Neural progenitor cell (in vitro differentiated cells): ENCODE results near the gene FBRS. TPM values are rescaled to one million over a fixed set of nuclear protein-coding genes. Genes with fewer than 3 reads are reported as not detected.
A peak's percentile ranks its signal among the peaks of the same experiment; 100 is the strongest.

Source experiments
- DNase-seq: peaks from one replicate; pipeline ENCODE4 v3.0.0-alpha.2; 2016; ENCODE audit warnings: low spot score
- H2AFZ ChIP-seq: fragments of 200-600 bp; sonication (generic); replicated peaks from 2 replicates; pipeline ENCODE4 v1.6.1; 2016; ENCODE audit warnings: antibody characterized with exemption
- H3F3A ChIP-seq: fragments of 200-600 bp; sonication (generic); 2 replicates; pipeline ENCODE4 v1.6.1; 2016; ENCODE audit warnings: antibody characterized with exemption, low read depth
- H3K27ac ChIP-seq: fragments of 200-600 bp; sonication (generic); 2 replicates; pipeline ENCODE4 v1.5.1; 2016; ENCODE audit warnings: mild to moderate bottlenecking
- H3K27me3 ChIP-seq: fragments of 200-600 bp; sonication (generic); 2 replicates; pipeline ENCODE4 v1.6.1; 2016; ENCODE audit warnings: mild to moderate bottlenecking, moderate library complexity
- H3K36me3 ChIP-seq: fragments of 200-600 bp; sonication (generic); 2 replicates; pipeline ENCODE4 v1.5.1; 2016
- H3K4me1 ChIP-seq: fragments of 200-600 bp; sonication (generic); 2 replicates; pipeline ENCODE4 v1.6.1; 2016; ENCODE audit warnings: mixed run types
- H3K4me2 ChIP-seq: fragments of 200-600 bp; sonication (generic); 2 replicates; pipeline ENCODE4 v1.6.1; 2016
- H3K4me3 ChIP-seq: fragments of 200-600 bp; sonication (generic); 2 replicates; pipeline ENCODE4 v1.5.1; 2016
- H3K79me2 ChIP-seq: fragments of 200-600 bp; sonication (generic); 2 replicates; pipeline ENCODE4 v1.6.1; 2016; ENCODE audit warnings: low read depth
- H3K9ac ChIP-seq: fragments of 200-600 bp; sonication (generic); 2 replicates; pipeline ENCODE4 v1.6.1; 2016
- H3K9me3 ChIP-seq: fragments of 200-600 bp; sonication (generic); 2 replicates; pipeline ENCODE4 v1.5.1; 2016; ENCODE audit warnings: low read depth
- H4K20me1 ChIP-seq: fragments of 200-600 bp; sonication (generic); 2 replicates; pipeline ENCODE4 v1.6.1; 2016; ENCODE audit warnings: low read depth
- H3K27ac Mint-ChIP-seq: 3 replicates; pipeline ENCODE4 v1.8.0; 2021; ENCODE audit warnings: mixed read lengths
- H3K27me3 Mint-ChIP-seq: 2 replicates; pipeline ENCODE4 v1.8.0; 2022; ENCODE audit warnings: low read depth, mild to moderate bottlenecking, inconsistent platforms, moderate library complexity, mixed read lengths; ENCODE audit not compliant: insufficient read depth
- H3K36me3 Mint-ChIP-seq: 3 replicates; pipeline ENCODE4 v1.8.0; 2021; ENCODE audit warnings: mixed read lengths
- H3K4me1 Mint-ChIP-seq: 3 replicates; pipeline ENCODE4 v1.8.0; 2021; ENCODE audit warnings: mixed read lengths
- H3K4me3 Mint-ChIP-seq: 3 replicates; pipeline ENCODE4 v1.8.0; 2021; ENCODE audit warnings: mild to moderate bottlenecking, moderate library complexity, mixed read lengths
- H3K9me3 Mint-ChIP-seq: 3 replicates; pipeline ENCODE4 v1.8.0; 2020; ENCODE audit warnings: mixed read lengths
- EZH2 ChIP-seq: fragments of 200-600 bp; sonication (generic); IDR thresholded peaks from 2 replicates; pipeline ENCODE4 v1.6.1; 2017; ENCODE audit warnings: antibody characterized with exemption, mild to moderate bottlenecking, moderate library complexity
- EZH2phosphoT487 ChIP-seq: fragments of 200-600 bp; sonication (generic); IDR thresholded peaks from 2 replicates; pipeline ENCODE4 v1.6.1; 2017; ENCODE audit warnings: antibody characterized with exemption
- total RNA-seq: library from RNA; depleted of rRNA; stranded (reverse); fragments of >200 nt; gene quantifications from 2 replicates; pipeline ENCODE4 v1.2.3, GENCODE V29; 2015; ENCODE audit warnings: low replicate concordance
- TF ChIP-seq, protein P1 (sequence below): fragments of 200-600 bp; sonication (generic); IDR thresholded peaks from 2 replicates; pipeline ENCODE4 v1.5.1; 2017; ENCODE audit warnings: antibody characterized with exemption, mild to moderate bottlenecking

FBRS gene
- 3.6 and 20.5 TPM in 2 replicates for total RNA-seq

DNA sequence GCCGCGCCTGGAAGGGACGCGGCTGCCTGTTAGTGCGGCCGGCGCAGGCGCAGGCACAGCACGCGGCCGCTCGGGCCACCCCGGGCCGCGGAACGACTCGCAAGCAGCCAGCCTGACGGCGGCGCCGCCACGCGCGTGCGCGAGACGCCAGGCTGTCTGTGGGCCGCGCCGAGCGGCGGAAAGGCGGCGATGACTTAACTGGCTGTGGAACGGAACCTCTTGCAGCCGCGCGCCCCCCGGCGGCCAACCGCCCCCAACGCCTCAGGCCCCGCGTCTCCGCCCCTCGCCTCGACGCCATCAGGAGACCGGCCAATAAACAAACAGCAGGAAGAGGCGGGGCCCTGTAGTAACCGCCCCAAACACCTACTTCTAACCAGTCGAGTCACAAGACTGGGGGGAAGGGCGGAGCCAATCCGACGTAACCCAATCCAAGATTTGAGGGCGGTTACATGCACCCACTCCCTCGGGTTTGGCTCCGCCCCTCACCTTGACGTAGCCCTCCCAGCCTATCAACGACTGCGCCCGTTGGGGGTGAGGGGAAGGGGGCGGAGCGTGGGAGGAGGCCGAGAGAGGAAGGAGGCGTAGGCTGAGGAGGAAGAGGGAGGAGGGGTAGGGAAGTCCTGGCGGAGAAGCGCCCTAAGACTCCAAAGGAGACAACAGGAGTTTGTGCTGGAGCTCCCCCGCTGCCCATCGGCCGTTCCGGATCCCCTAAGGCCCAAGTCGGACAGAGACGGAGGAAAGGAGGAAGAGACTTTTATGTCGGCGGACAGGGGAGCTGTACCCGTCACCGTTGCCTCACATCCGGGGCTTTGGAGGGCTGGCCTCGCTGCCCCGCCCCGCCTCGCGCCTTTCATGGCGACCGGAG, at the start of gene FBRS:
Gene FBRS (plus strand): TSS at position 566 of the 865 bp plus-strand sequence. CDS start 1,088 bp downstream, outside the sequence.
- Histone ChIP-seq H3K27ac (peak within 1 kb of the TSS; percentile 84), H4K20me1 (peaks cover 32% of the 10 kb centered on the region), H2AFZ (peak within 1 kb of the TSS; percentile 59), H3K36me3 (no peaks in the 10 kb centered on the region), H3K4me1 (peaks cover 11% of the 10 kb centered on the region), H3K9ac (peak within 1 kb of the TSS; percentile 39), H3K27me3 (no peaks in the 10 kb centered on the region), H3K9me3 (no peaks in the 10 kb centered on the region), H3F3A (peaks cover 24% of the 10 kb centered on the region), H3K4me3 (peak within 1 kb of the TSS; percentile 70), H3K4me2 (peak within 1 kb of the TSS; percentile 95), H3K79me2 (peaks cover 25% of the 10 kb centered on the region)
- Mint-ChIP-seq H3K4me1 (peaks cover 31% of the 10 kb centered on the region), H3K27me3 (no peaks in the 10 kb centered on the region), H3K4me3 (peak within 1 kb of the TSS; percentile 98), H3K27ac (peak within 1 kb of the TSS; percentile 99), H3K9me3 (no peaks in the 10 kb centered on the region), H3K36me3 (peaks cover 26% of the 10 kb centered on the region)
- TF ChIP-seq EZH2: no peak
- TF ChIP-seq, protein P1, sequence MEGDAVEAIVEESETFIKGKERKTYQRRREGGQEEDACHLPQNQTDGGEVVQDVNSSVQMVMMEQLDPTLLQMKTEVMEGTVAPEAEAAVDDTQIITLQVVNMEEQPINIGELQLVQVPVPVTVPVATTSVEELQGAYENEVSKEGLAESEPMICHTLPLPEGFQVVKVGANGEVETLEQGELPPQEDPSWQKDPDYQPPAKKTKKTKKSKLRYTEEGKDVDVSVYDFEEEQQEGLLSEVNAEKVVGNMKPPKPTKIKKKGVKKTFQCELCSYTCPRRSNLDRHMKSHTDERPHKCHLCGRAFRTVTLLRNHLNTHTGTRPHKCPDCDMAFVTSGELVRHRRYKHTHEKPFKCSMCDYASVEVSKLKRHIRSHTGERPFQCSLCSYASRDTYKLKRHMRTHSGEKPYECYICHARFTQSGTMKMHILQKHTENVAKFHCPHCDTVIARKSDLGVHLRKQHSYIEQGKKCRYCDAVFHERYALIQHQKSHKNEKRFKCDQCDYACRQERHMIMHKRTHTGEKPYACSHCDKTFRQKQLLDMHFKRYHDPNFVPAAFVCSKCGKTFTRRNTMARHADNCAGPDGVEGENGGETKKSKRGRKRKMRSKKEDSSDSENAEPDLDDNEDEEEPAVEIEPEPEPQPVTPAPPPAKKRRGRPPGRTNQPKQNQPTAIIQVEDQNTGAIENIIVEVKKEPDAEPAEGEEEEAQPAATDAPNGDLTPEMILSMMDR: peak; percentile 83
- peak; percentile 100 for DNase-seq

GRCh38 chr16:30609002-30609925, 49.0 kb upstream of the FBRS start:
- H3K9me3 Mint-ChIP-seq: no peaks in the 10 kb centered on the region
- H3K36me3 Mint-ChIP-seq: peaks cover 8% of the 10 kb centered on the region
- H3K27ac Mint-ChIP-seq: peak overlapping the region; percentile 84
- H3K4me3 Mint-ChIP-seq: peak overlapping the region; percentile 93
- peak overlapping the region; percentile 64 for H3K27ac ChIP-seq
- peaks cover 13% of the 10 kb centered on the region for H3F3A ChIP-seq
- H3K79me2 ChIP-seq: peaks cover 31% of the 10 kb centered on the region
- H3K27me3 ChIP-seq: no peaks in the 10 kb centered on the region
- no peaks in the 10 kb centered on the region for H3K9me3 ChIP-seq
- DNase-seq: peak; percentile 31
- H3K4me1 ChIP-seq: no peaks in the 10 kb centered on the region
- H3K36me3 ChIP-seq: no peaks in the 10 kb centered on the region
- peak overlapping the region; percentile 90 for H2AFZ ChIP-seq
- H3K27me3 Mint-ChIP-seq: peaks cover 5% of the 10 kb centered on the region
- H3K4me2 ChIP-seq: peak overlapping the region; percentile 84
- no peaks in the 10 kb centered on the region for H4K20me1 ChIP-seq
- H3K4me1 Mint-ChIP-seq: peaks cover 5% of the 10 kb centered on the region
- peak overlapping the region; percentile 89 for H3K4me3 ChIP-seq
- TF ChIP-seq EZH2: no peak
- TF ChIP-seq EZH2phosphoT487: no peak
- H3K9ac ChIP-seq: peak overlapping the region; percentile 88

- Histone ChIP-seq H3K4me2 (peak within 1 kb of the TSS; percentile 84), H3K36me3 (no peaks in the 10 kb centered on the region), H3K27ac (peak within 1 kb of the TSS; percentile 64), H3K4me3 (peak within 1 kb of the TSS; percentile 89), H3F3A (peaks cover 13% of the 10 kb centered on the region), H3K9me3 (no peaks in the 10 kb centered on the region), H3K4me1 (no peaks in the 10 kb centered on the region), H3K9ac (peak within 1 kb of the TSS; percentile 88), H2AFZ (peak within 1 kb of the TSS; percentile 90), H4K20me1 (no peaks in the 10 kb centered on the region), H3K79me2 (peaks cover 31% of the 10 kb centered on the region), H3K27me3 (no peaks in the 10 kb centered on the region)
- Mint-ChIP-seq H3K9me3 (no peaks in the 10 kb centered on the region), H3K27ac (peak within 1 kb of the TSS; percentile 98), H3K27me3 (peaks cover 5% of the 10 kb centered on the region), H3K4me1 (peaks cover 5% of the 10 kb centered on the region), H3K4me3 (peak within 1 kb of the TSS; percentile 93), H3K36me3 (peaks cover 4% of the 10 kb centered on the region)
- DNase-seq: peak; percentile 99
- no peak for TF ChIP-seq EZH2
- TF ChIP-seq, protein P1: no peak
- no peak for TF ChIP-seq EZH2phosphoT487
Observed at GRCh38 chr16:30609926-30610839, 48.0 kb upstream of the FBRS start, which contains the start of gene ZNF689. Gene ZNF689, minus strand, starts transcription at chr16:30610389. Its CDS starts 348 bp downstream, at chr16:30610041.
